OCI-LY7 (cell line): Measurements from ENCODE around the gene TAF4. TPM values are rescaled to one million over a fixed set of nuclear protein-coding genes. Genes with fewer than 3 reads are reported as not detected.

Experiments
- BruUV-seq: library from RNA; stranded (reverse); fragments of 400-500 nt; replicated peaks from 2 replicates; lab custom pipeline; 2021; lab: Mats Ljungman, UMichigan
- CTCF ChIA-PET: fragments of 300-600 bp; sonication (Branson Sonifier 250); formaldehyde crosslinking; loops from one replicate; lab custom pipeline; 2022; ENCODE audit warnings: antibody characterized with exemption; ENCODE audit not compliant: unreplicated experiment; lab: Charles Lee
- POLR2A ChIA-PET: fragments of 300-600 bp; sonication (Branson Sonifier 250); formaldehyde crosslinking; loops from one replicate; lab custom pipeline; 2022; ENCODE audit warnings: antibody characterized with exemption; lab: Charles Lee
- DNase-seq: peaks from one replicate; pipeline ENCODE4 v3.0.0-alpha.2; 2015; ENCODE audit warnings: low spot score
- H2AFZ ChIP-seq: fragments of 200-600 bp; sonication (generic), shearing (Covaris generic); 2 replicates; pipeline ENCODE4 v1.6.1; 2014; ENCODE audit warnings: mild to moderate bottlenecking, antibody characterized with exemption, low read length, moderate library complexity
- H3K27ac ChIP-seq: fragments of 200-600 bp; sonication (generic); 2 replicates; pipeline ENCODE4 v1.5.1; 2014; ENCODE audit warnings: mixed run types, low read depth, mild to moderate bottlenecking, moderate library complexity, low read length, inconsistent platforms; ENCODE audit not compliant: poor library complexity, severe bottlenecking
- H3K36me3 ChIP-seq: fragments of 200-600 bp; sonication (generic); 2 replicates; pipeline ENCODE4 v1.6.1; 2014; ENCODE audit warnings: mild to moderate bottlenecking, antibody characterized with exemption, low read length, moderate library complexity, mixed read lengths; ENCODE audit not compliant: insufficient read depth
- H3K4me1 ChIP-seq: fragments of 200-600 bp; sonication (generic); 2 replicates; pipeline ENCODE4 v1.5.1; 2014; ENCODE audit warnings: mild to moderate bottlenecking, low read length; ENCODE audit not compliant: insufficient read depth, poor library complexity, severe bottlenecking
- H3K4me2 ChIP-seq: fragments of 200-600 bp; sonication (generic); 2 replicates; pipeline ENCODE4 v1.6.1; 2014; ENCODE audit warnings: mild to moderate bottlenecking, low read length
- H3K4me3 ChIP-seq: fragments of 200-600 bp; sonication (generic); 2 replicates; pipeline ENCODE4 v1.5.1; 2014; ENCODE audit warnings: mild to moderate bottlenecking, low read depth, low read length; ENCODE audit not compliant: poor library complexity, severe bottlenecking
- H3K79me2 ChIP-seq: fragments of 200-600 bp; sonication (generic); 2 replicates; pipeline ENCODE4 v1.6.1; 2016; ENCODE audit warnings: low read depth, mild to moderate bottlenecking, low read length, moderate library complexity, mixed read lengths; ENCODE audit not compliant: insufficient read depth
- H3K9me2 ChIP-seq: fragments of 200-600 bp; sonication (generic); 2 replicates; pipeline ENCODE4 v1.6.1; 2016; ENCODE audit warnings: mild to moderate bottlenecking, low read length, mixed read lengths; ENCODE audit not compliant: insufficient read depth
- H3K9me3 ChIP-seq: fragments of 200-600 bp; sonication (generic); 2 replicates; pipeline ENCODE4 v1.6.1; 2014; ENCODE audit warnings: mild to moderate bottlenecking, mixed run types, low read length, mixed read lengths
- H4K20me1 ChIP-seq: fragments of 200-600 bp; sonication (generic); 2 replicates; pipeline ENCODE4 v1.6.1; 2014; ENCODE audit warnings: mild to moderate bottlenecking, antibody characterized with exemption, low read length, moderate library complexity, mixed read lengths; ENCODE audit not compliant: insufficient read depth
- EZH2phosphoT487 ChIP-seq: fragments of 200-600 bp; sonication (generic); IDR thresholded peaks from 2 replicates; pipeline ENCODE4 v1.6.1; 2018; ENCODE audit warnings: low read depth, borderline replicate concordance, mild to moderate bottlenecking, mixed run types, antibody characterized with exemption, low read length, moderate library complexity, mixed read lengths
- intact Hi-C: fragments of 100-400 bp; cut with micrococcal nuclease; formaldehyde crosslinking; loops from one replicate; pipeline ENCODE4 v1.10.0; 2022; ENCODE audit not compliant: unreplicated experiment
- total RNA-seq, 2 experiments: library from RNA; depleted of rRNA in 1 of 2; stranded (reverse); fragments of >200 nt in 1 of 2; shearing (Covaris generic) in 1 of 2; gene quantifications; 2 replicates each; pipeline ENCODE4 v1.2.3, GENCODE V29; 2014 to 2022
- TF ChIP-seq, protein P1 (sequence below): fragments of 200-600 bp; sonication (generic); conservative IDR thresholded peaks from 2 replicates; pipeline ENCODE4 v1.5.1; 2014; ENCODE audit warnings: mild to moderate bottlenecking, antibody characterized with exemption, low read length, moderate library complexity, mixed read lengths

The TAF4 gene
- total RNA-seq, 2 experiments from 2014 or later = 11.2 to 38.9 TPM

DNA sequence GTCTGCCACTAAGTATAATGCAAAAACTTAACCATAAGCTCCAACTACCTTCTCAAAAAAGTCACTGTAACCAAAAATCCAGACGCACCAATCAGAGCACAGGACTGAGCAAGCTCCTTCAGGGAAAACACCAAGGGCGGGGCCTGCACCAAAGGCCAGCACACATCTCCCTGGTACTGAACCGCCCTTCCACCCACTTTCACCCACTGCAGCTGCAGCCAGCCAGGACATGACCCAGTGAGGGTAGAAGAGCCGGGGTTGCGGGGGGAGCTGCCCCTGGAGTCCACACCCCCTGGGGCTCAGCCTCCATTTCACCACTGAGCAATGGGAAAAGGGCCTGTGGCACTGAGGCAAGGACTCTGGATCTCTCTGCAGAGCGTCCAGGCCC lies 54.3 kb downstream of the TAF4 start:
- Histone ChIP-seq H3K4me3 (no peak overlapping the region), H3K79me2 (no peaks in the 10 kb centered on the region), H3K36me3 (peaks cover 63% of the 10 kb centered on the region), H2AFZ (no peak overlapping the region), H3K9me2 (no peaks in the 10 kb centered on the region), H4K20me1 (no peaks in the 10 kb centered on the region), H3K27ac (peak overlapping the region; percentile 26), H3K4me1 (peaks cover 13% of the 10 kb centered on the region), H3K9me3 (no peaks in the 10 kb centered on the region), H3K4me2 (0 out of 2 replicates have a peak overlapping the region, but pooled peaks have one; percentile 7)
- CTCF ChIA-PET = interaction anchor here (0.8 kb wide), 1 partner anchor 111 kb away, joined by 3 read pairs; the partner anchor contains the start of gene LSM14B
- POLR2A ChIA-PET = interaction anchor here (1.0 to 1.6 kb wide), 2 partner anchors 56 to 124 kb away, joined by 3 read pairs; no protein-coding TSS in a partner anchor
- DNase-seq = no peak
- BruUV-seq = no TSS peak
- no peak for TF ChIP-seq EZH2phosphoT487
- TF ChIP-seq, protein P1, sequence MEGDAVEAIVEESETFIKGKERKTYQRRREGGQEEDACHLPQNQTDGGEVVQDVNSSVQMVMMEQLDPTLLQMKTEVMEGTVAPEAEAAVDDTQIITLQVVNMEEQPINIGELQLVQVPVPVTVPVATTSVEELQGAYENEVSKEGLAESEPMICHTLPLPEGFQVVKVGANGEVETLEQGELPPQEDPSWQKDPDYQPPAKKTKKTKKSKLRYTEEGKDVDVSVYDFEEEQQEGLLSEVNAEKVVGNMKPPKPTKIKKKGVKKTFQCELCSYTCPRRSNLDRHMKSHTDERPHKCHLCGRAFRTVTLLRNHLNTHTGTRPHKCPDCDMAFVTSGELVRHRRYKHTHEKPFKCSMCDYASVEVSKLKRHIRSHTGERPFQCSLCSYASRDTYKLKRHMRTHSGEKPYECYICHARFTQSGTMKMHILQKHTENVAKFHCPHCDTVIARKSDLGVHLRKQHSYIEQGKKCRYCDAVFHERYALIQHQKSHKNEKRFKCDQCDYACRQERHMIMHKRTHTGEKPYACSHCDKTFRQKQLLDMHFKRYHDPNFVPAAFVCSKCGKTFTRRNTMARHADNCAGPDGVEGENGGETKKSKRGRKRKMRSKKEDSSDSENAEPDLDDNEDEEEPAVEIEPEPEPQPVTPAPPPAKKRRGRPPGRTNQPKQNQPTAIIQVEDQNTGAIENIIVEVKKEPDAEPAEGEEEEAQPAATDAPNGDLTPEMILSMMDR = no peak
- intact Hi-C loops = loop anchor here (1.0 to 5.0 kb wide), 3 partner anchors 111 to 146 kb away; partner anchors contain the start of gene LSM14B

DNA sequence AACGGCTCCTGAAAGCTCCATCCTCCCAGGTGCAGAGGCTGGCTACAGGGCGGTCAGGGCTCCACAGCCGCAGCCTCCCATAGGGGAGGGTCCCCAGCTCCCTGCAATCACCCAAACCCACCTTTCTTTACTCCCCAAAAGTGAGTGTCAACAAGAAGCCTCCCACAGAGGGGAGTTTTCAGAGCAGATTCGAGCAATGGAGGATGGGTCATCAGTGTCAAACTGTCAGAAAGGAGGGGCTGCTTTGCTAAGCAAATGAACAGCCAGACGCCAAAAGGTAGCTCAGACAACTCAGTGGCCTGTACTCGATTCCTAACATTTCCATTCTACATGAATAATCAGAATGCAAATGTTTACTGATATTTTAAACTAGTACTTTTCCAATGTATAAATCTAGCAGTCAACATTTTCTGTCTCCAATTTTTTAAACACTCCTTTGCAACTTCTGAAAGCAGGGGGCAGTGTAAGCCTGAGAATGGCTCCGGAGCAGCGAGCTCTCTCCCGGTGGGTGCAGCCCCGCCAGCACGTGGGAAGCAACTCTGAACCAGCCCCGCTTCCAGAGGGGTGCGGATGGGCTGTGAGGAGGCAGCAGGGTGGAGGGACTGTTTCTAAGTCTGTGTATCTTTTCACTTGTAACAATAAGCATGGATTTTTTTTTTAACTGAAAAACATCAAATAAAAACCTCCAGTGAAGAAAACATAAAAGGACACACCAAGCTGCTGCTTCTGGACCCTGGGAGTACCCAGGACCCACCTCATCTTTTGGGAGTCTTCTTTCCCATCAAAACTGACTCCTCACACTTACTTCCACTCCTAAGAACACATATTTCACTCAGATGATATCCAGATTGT lies 54.9 kb downstream of the TAF4 start:
- POLR2A ChIA-PET = interaction anchor here (1.0 to 1.6 kb wide), 2 partner anchors 56 to 124 kb away, joined by 3 read pairs; no protein-coding TSS in a partner anchor
- intact Hi-C loops = loop anchor here (1.0 to 5.0 kb wide), 3 partner anchors 112 to 147 kb away; partner anchors contain the start of gene LSM14B
- TF ChIP-seq, protein P1 = peak; percentile 96
- TF ChIP-seq EZH2phosphoT487 = no peak

More for the DNA sequence above, 54.9 kb downstream of the TAF4 start:
- H3K79me2 ChIP-seq = no peaks in the 10 kb centered on the region
- peak overlapping the region; percentile 26 for H3K27ac ChIP-seq
- H3K4me2 ChIP-seq = 0 out of 2 replicates have a peak overlapping the region, but pooled peaks have one; percentile 7
- H4K20me1 ChIP-seq = no peaks in the 10 kb centered on the region
- H3K4me1 ChIP-seq = peaks cover 13% of the 10 kb centered on the region
- no peaks in the 10 kb centered on the region for H3K9me2 ChIP-seq
- no peak overlapping the region for H3K4me3 ChIP-seq
- H3K36me3 ChIP-seq = peaks cover 69% of the 10 kb centered on the region
- no peaks in the 10 kb centered on the region for H3K9me3 ChIP-seq
- no TSS peak for BruUV-seq
- CTCF ChIA-PET = interaction anchor here (0.8 to 1.0 kb wide), 2 partner anchors 112 to 119 kb away, joined by 3 to 6 read pairs; partner anchors contain the start of gene LSM14B
- no peak overlapping the region for H2AFZ ChIP-seq
- DNase-seq = peak; percentile 71
